Measurements from ENCODE around the gene SPOCK1.

SPOCK1 gene

GRCh38 chr5:137215780-137216179 lies 283.3 kb downstream of the SPOCK1 start:
- no peak for DNase-seq

- no peak for DNase-seq
Measured at GRCh38 chr5:137215261-137215660, 283.9 kb downstream of the SPOCK1 start.

GRCh38 chr5:137214446-137215189 lies 284.5 kb downstream of the SPOCK1 start:
- no peak for DNase-seq

GRCh38 chr5:137212471-137212870 lies 286.7 kb downstream of the SPOCK1 start:
- DNase-seq = no peak

- no peak for DNase-seq
Measured at GRCh38 chr5:137209232-137209809, 289.8 kb downstream of the SPOCK1 start.

GRCh38 chr5:137207023-137207760 lies 291.9 kb downstream of the SPOCK1 start:
- no peak for DNase-seq

- DNase-seq = no peak
Measured at GRCh38 chr5:137206030-137206715, 293.0 kb downstream of the SPOCK1 start.

GRCh38 chr5:137205231-137206027 lies 293.7 kb downstream of the SPOCK1 start:
- no peak for DNase-seq

GRCh38 chr5:137203011-137203632 lies 296.0 kb downstream of the SPOCK1 start:
- DNase-seq = no peak

- DNase-seq = no peak
Measured at GRCh38 chr5:137201876-137202275, 297.2 kb downstream of the SPOCK1 start.

- DNase-seq = no peak
Measured at GRCh38 chr5:137200906-137201700, 298.0 kb downstream of the SPOCK1 start.

GRCh38 chr5:137199966-137200365 lies 299.2 kb downstream of the SPOCK1 start:
- DNase-seq = no peak

- DNase-seq = no peak
Measured at GRCh38 chr5:137199201-137199600, 299.9 kb downstream of the SPOCK1 start.

GRCh38 chr5:137195483-137195882 lies 303.6 kb downstream of the SPOCK1 start:
- DNase-seq = no peak

- no peak for DNase-seq
Measured at GRCh38 chr5:137194300-137194699, 304.8 kb downstream of the SPOCK1 start.

GRCh38 chr5:137192293-137192743 lies 306.8 kb downstream of the SPOCK1 start:
- no peak for DNase-seq

- no peak for DNase-seq
Measured at GRCh38 chr5:137191179-137191578, 307.9 kb downstream of the SPOCK1 start.

GRCh38 chr5:137190441-137190840 lies 308.7 kb downstream of the SPOCK1 start:
- DNase-seq = no peak

- no peak for DNase-seq
Measured at GRCh38 chr5:137190031-137190430, 309.1 kb downstream of the SPOCK1 start.

- no peak for DNase-seq
Measured at GRCh38 chr5:137188566-137188965, 310.6 kb downstream of the SPOCK1 start.
